Activated CD8-positive, alpha-beta memory T cell treated with anti-CD3 and anti-CD28 coated beads, Interleukin-2, amount 50 U/mL, for 24 hours (primary cell): ENCODE data around the gene NRXN2.

Experiments used
- DNase-seq: peaks from one replicate; pipeline ENCODE4 v3.0.0-alpha.2; 2020; ENCODE audit errors: extremely low read depth

Gene NRXN2

GRCh38 chr11:64743591-64744543 lies 20.9 kb upstream of the NRXN2 start, which contains the start of gene RASGRP2:
TSS of gene RASGRP2 (minus strand) at chr11:64744142. CDS start at chr11:64742866, 1,276 bp downstream.
- DNase-seq = no peak

DNA sequence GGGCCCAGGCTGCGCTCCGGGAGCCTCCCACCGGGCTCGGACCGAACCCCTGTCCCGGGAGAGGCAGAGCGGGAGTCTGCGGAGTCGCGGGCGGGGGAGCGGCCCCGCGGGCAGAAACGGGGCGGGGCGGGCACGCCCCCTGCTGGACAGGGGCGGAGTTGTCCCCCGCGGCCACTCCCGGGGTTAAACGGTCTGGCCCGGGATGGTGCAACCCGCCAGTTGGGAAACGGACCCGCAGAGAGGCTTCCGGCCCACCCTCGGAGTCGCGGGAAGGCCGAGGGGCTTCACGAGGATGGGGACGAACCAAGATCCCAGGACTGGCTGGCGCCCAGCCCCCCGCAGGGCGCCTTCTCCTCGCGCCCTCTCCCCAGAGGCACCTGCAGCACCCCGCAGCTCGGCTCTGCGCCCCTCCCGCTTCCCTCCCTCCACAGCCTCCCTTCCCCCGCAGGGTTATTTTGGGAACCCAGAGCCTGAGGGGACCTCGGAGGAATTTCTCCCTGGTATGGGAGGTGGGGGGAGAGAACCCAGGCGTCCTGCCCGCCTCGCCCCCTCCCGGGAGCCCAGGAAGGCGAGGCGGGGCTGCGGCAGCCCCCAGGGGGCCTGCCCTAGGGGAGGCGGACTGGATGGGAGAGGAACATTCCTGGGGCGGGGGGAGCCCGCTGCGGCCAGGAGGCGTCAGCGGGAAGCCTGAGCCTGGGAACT lies 20.0 kb upstream of the NRXN2 start:
- no peak for DNase-seq

DNA sequence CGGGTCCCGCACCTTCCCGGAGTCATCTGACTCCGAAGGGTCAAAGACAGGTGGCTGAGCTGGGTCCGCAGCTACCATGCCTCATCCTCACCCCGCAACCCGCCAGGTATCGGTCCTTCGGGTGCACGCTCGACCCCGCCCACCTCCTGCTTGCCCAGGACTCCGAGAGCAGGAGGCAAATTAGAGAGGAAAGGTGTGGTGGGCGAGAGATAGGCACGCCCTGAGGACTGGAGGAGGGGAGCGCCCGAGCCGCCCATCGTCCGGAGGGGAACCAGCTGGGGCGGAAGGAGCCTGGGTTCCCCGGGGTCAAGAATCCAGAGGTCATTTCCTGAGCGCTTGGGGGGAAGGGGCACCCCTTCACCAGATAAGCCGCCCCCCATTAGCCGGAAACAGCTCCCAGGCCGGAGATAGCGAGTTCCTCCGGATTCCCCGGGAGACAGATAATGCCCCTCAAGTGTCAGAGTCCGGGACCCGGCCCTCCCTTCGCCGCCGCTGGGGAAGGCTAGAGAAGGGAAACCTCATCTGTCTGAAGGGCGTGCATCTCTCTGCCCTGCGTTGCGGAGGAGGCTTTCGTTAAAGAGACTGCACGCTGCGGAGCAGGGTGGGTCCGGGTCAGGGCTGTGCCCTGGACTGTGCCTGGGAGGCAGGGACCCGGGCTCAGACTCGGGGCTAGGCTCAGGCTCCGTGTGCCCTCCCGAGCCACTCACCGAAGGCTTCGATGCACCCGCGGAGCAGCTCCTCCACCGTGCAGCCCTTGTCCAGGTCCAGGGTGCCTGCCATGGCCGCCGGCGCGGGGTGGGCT lies 19.3 kb upstream of the NRXN2 start:
- no peak for DNase-seq

DNA sequence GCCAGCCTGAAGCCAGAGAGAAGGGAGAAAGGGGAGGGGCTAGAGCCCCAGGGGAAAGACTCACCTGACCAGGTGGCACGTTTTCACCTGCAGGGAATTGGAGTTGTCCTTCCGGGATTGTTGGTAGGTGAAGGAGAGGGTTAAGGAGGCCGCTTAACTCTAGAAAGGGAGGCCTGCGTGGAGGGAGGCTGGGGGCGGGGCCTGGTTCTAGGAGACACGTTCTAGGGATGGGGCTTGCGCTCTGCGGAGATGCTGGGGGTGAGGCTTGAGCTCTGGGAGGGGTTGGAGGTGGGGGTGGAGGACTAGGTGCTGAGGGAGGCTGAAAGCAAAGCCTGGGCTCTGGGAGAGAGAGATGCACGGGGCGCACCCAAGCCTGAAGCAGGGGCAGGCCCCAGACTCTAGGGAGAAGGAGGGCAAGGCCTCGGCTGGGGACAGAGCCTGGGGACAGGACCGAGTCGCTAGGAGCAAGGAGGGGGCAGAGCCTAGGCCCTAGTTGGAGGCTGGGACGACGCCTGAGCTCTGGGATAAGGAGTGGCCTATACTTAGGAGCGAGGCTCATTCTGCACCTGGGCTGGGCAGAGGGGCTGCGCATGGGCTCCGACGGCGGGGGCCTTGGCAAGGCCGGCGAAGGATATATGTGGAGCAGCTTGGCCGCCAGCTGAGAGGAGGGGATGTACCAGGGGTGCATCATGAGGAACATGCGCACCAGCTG lies 18.5 kb upstream of the NRXN2 start:
- no peak for DNase-seq

- DNase-seq = no peak
Measured at GRCh38 chr11:64739871-64740270, 16.9 kb upstream of the NRXN2 start.

DNA sequence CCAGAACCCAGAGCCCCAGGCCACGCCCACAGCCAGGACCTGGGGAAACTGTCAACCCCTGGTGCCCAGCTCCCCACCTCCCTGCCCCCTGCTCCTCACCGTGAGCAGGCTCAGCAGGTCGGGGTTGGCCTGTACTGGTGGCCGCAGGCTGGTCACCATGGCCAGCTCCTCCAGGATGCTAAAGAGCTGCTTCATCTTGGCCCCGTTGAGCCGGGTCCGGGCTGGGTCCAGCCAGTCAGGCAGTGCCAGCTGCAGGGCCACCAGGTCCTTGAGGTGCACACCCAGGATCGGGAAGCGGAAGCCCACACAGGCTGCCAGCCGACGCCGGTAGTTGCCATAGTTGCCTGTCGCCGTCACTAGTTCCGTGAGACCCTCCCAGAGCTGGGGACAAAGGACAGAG lies 13.7 kb upstream of the NRXN2 start:
- DNase-seq = no peak

GRCh38 chr11:64735725-64736259 lies 12.8 kb upstream of the NRXN2 start:
- no peak for DNase-seq

- DNase-seq = no peak
Measured at GRCh38 chr11:64734811-64735724, 12.1 kb upstream of the NRXN2 start.

DNA sequence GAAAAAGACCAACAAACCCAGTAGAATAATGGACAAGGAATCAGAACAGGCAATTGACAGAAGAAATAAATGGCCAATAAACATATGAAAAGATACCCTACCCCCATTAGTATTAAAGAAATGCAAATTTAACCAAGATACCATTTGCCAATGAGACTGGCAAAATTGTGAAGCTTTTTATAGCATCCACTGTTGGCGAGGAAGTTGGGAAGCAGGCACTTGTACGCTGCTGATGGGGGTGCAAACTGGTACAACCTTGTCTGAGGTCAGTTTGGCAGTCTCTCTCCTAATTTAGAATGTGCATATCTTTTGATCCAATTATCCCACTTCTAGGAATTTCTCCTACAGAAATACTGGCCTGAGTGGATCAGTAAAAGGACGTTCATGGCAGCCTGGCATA lies 8.6 kb upstream of the NRXN2 start:
- no peak for DNase-seq

GRCh38 chr11:64729851-64730382 lies 6.9 kb upstream of the NRXN2 start:
- DNase-seq = no peak

- DNase-seq = no peak
Measured at GRCh38 chr11:64728757-64729365, 5.9 kb upstream of the NRXN2 start.

- DNase-seq = no peak
Measured at GRCh38 chr11:64726867-64727530, 4.0 kb upstream of the NRXN2 start.

DNA sequence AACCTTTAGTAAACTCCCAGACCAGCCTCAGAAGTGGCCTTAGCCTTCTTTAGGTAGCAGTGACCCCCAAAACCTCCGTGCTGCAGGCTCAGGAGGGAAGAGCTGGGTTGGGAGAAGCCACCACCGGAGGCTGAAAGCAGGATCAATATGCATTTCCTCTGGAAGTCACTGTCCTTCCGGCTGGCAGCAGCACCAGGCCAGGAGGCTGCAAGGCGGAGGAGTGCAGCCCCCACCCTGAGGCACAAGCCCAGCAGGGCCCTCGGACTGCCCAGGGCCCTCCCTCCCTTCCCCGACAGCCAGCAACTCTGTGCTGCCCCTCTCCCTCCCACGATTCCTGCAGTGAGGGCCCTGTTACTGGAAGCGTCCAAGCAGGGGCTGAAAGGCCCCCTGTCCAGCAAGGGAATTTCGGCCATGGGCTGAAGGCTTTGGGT lies 3.2 kb upstream of the NRXN2 start:
- DNase-seq = no peak

GRCh38 chr11:64724863-64725532 lies 2.0 kb upstream of the NRXN2 start:
- DNase-seq = no peak

GRCh38 chr11:64723907-64724862 lies 1.2 kb upstream of the NRXN2 start:
- DNase-seq = no peak

DNA sequence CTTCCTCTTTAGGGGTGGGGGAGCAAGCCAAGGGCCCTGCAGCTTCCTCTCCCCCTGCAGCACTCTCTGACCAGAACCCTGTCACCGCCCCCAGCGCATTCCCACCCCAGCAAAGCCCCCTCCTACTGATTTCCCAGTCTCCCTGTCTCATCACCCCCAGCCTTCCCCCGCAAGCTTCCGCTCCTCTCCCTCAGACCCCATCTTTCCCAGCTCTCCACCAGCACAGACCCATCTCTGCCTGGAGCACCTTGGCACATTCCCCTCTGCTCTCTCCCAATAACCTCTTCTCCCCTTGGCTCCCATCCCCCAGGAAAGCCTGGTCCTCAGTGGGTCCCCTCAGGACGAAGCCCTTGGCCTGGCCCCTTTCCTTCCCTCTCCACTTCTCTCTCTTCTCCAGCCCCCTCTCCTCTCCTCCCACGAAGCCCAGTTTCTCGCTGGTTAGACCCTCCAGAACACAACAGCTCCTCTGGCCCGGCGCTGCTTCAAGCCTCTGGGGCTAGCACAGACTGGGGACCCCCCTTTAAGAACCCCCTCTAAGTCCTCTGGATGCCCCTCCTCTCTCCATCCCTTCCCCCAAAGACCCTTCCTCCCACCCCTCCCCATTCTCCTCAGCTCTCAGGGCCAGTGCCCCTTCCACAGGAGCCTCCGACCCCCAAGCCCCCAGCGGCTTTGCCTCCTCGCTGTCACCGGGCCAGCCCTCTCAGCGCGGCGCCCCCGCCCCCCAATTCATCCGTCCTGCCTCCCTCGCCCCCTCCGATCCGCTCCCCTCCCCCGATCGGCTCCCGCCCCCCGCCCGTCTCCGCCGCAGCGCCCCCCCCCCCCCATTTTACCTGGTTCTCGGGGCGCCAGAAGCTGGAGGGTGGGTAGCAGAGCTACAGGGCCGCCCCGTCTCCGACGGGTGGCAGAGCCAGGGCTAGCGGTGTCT lies 594 bp downstream of the NRXN2 start:
- DNase-seq = no peak
